Mesenteric fat pad (tissue), 1 donor: ENCODE results near the gene BRSK1. TPM values are rescaled to one million over a fixed set of nuclear protein-coding genes. Genes with fewer than 3 reads are reported as not detected.
A peak's percentile ranks its signal among the peaks of the same experiment; 100 is the strongest.

Source experiments
- DNase-seq: peaks from one replicate; pipeline ENCODE4 v3.0.0-alpha.2; 2020; ENCODE audit warnings: low spot score
- total RNA-seq: library from RNA; stranded (reverse); fragmentation: NEBNext Ultra II Directional; extraction: Animal tissue kit (Norgen Biotek cat#: 25700); gene quantifications from one replicate; pipeline ENCODE4 v1.2.1, GENCODE V29; 2021
- donor health status: DM: yes; HTN: yes; CAD: no.

The BRSK1 gene
- total RNA-seq, 1 donor from 2014 or later = 1.2 TPM

DNA sequence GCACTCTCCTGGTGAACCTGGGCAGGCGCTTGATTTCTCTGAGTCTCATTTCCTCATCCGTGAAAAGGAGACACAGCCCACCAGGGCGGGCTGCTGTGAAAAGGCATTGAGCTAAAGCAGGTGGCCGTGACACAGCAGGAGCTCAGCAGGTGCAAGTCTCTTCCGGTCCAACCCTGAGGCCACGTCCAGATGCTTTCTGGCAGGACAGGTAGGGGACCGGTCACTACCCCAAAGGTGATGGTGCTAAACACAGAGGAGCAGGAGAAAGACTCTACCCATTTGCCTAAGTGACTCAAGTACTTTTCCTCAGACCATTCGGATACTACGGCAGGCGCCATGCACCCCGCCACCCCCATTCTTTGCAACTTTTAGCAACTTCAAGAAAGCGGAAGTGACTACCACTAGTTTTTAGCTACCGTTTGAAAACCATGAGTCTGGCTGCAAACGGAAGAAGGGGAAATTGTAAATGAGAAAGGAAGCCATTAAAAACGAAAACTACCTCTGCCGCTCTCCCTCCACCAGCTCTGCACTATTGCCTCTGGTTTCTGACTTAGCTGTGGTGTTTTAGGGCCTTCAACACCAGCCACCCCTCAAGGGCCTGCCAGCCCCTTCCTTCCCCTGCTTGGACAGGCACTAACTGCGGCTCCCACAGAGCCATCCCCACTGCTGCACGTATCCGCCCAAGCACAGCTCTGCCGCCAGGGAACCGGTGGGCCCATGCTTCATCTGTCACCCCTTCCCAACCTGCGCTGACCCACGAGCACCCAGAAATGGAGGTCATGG lies 29.8 kb upstream of the BRSK1 start:
- DNase-seq = no peak

DNA sequence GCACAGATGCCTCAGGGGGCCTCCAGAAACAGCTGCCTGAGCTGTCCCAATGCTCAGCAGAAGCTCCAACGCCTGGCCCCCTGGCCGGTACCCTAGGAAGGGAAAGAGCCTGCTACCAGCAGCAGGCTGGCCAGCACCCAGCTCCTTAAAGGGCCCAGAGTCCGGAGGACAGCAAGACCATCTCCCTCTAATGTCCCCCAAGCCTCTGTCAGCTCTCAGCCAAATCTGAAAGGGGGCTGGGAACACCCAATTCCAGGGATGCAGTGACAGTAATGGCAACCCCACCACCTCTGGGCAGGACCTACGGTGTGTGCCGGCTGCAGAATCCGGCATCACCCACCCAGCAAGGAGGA lies 29.2 kb upstream of the BRSK1 start:
- DNase-seq = no peak

DNA sequence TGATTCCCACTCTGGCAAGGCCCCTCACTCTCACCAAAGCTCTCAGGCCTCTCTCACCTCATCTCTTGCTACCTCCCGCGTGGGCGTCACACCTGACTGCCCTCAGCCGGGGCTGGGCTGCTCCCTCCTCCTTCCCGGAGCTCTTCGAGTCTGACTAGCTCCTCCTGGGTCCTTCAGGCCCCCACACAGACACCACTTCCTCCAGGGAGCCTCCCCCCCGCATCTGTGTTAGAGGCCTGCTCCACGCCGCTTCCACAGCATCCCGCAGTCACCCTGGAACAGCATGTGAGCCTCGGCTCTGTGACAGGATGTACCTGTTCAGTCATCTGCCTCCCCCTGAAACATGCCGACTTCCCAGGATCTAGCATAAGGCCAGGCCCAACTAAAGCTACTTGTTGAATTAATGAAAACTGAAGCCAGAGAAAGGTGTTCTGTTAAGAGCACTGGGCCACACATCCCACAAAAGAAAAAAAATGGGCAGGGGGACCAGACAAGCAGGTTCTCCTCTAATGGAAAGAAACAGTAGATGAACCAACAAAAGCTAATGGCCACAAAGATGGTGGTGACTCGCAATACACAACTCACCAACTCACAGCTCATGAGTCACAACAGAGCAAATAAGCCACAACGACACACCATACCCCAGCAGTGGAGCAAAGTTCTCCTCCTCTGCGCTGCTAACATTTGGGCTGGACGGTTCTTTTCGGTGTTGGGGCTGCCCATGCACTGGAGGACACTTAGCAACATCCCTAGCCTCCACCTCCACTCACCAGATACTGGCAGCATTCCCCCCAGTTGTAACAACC lies 28.0 kb upstream of the BRSK1 start:
- DNase-seq = no peak

DNA sequence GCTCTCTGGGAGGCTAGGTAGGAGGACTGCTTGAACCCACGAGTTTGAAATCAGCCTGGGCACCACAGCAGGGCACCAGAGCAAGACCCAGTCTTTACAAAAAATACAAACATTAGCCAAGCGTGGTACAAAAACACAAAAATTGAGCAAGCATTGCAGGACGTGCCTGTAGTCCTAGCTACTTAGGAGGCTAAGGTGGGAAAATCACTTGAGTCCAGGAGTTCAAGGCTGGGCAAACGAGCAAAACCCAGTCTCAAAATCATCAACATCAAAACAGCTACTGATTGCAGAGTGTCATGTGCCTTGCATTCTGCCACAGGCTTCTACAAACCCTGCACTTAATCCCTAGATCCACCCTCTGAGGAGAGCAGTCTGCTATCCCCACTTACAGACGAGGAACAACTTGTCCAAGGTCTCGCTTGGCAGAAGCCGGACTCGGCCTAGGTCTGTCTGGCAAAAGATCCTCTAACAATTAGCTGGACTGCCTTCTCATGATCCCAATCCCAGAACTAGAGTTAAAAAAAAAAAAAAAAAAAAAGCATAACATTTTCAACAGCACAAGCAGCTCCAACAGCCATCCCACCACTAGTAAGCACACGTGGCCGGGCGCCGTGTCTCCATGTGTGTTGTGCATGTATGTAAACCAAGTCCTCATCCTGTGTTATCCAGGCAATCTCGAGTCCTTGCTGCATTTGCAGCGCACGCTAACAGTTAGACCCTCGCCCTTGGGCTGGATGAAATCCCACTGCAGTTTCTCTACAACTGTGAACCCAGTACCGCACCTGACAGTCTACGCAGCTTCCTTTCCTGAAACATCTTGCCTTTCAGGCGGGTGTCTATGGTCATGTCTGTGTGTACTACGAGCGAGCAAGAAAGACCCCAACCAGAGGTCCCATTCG lies 27.0 kb upstream of the BRSK1 start:
- DNase-seq = no peak

DNA sequence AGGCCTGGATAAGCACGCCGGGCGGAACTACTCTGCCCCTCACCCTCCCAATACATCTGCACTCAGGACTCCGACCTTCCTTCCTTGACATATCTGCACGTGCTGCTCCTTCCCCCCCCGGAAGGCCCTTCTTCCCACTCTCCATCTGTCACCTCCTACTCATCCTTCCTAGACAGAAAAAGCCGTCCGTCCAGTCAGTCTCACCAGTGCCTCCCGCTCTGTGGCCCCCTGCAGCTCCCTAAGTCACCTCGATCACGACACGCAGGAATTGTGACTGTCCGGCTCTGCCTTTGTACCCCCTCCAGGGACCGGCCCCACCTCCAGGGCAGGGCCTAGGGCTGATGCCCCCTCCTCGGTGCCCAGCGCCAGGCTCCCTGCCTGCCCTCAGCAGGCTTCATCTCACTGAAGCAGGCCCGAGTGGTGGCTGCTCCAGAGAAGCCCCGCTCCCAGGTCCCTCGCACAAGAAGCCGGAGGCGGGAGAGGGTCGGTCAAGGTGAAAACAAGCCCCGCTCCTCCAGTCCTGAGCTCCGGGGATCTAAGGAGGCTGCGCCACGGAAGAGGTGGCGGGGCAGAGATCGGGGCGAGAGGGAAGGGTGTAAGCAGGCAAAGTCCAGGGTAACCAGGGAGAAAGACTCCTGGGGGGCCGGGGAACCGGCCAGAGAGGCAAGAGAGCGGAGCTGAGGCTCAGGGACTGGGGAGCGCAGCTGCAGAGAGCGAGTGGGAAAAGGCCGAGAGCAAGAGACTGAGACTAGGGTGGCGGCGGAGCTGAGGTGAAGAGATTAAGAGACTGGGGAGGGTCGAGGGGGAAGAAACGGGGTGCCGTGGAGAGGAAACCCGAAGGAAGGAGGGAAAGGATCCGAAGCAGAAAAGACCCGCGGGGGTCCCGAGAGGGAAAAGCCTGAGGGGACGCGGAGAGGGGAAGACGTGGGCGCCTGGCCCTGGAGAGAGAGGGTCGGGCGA lies 26.1 kb upstream of the BRSK1 start:
- no peak for DNase-seq

DNA sequence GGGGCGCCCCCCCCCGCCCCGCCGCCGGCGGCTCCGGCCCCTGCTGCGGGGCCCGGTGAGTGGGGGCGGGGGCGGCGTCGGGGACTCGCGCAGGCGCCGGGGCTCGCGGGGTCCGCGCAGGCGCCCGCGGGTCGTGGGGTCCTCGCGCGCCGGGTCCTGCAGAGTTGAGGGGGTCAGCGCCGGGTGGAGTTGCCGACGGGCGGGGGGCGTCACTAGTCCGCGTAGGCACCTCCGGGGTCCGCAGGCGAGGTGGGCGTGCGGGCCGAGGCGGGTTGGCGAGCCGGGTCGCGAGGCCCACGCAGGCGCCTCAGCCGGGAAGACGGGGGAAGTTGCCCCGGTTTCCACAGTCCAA lies 25.3 kb upstream of the BRSK1 start:
- DNase-seq = no peak

DNA sequence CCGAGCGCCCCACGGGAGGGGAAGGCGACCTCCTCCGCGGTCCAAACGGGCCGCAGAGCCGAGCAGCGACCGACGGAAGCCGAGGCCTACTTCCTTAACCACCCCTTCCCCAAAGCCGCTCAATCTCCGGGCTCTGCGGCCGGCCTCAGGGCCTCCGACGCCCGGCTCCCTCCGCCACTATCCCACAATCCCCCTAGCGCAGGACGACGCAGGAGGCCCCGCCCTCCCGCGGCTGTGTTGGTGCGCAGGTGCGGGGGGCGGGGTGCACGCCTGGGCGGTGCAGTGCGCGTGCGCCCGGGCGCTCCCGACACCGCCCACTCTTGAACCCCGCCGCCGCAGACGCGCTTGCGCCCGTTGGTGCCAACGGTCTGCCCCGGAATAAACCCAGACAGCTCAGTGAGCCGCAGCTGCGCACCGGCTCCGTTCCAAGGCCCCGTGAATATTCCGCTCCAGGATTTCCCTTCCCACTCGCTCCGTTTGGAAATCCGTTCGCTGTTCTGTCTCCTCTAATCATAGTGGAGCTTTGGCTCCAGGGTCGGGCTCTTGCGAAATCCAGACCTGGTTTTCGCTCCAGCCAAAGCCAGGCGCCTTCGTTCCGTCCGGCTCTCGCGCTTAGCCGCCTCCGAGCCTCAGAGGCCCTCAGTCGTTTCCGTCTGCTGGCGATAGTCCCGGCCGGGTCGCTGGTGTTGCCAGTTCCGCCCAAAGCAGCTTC lies 24.8 kb upstream of the BRSK1 start, which contains the start of gene PPP6R1:
Gene PPP6R1 (minus strand): TSS at position 190 of the 712 bp plus-strand sequence. CDS start 11,914 bp downstream, outside the sequence.
- DNase-seq = peak; percentile 98

DNA sequence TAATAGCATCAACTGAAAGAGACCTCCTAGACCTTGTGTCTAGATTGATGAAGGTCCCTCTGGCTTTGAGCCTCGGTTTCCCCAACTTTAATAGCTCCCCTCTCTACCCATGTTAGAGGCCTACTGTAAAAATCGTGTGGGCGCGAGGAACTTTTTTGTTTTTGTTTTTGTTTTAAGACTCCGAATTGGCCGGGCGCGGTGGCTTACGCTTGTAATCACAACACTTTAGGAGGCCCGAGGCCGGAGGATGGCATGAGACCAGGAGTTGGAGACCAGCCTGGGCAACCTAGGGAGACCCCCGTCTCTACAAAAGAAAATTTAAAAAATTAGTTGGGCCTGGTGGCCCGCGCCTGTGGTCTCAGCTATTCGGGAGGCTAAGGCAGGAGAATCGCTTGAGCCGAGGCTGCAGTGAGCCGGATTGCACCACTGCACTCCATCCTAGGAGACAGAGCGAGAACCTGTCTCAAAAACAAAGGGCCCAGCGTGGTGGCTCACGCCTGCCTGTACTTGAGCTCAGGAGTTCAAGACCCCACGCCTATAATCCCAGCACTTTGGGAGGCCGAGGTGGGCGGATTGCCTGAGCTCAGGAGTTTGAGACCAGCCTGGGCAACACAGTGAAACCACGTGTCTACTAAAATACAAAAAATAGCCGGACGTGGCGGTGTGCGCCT lies 24.1 kb upstream of the BRSK1 start:
- no peak for DNase-seq

DNA sequence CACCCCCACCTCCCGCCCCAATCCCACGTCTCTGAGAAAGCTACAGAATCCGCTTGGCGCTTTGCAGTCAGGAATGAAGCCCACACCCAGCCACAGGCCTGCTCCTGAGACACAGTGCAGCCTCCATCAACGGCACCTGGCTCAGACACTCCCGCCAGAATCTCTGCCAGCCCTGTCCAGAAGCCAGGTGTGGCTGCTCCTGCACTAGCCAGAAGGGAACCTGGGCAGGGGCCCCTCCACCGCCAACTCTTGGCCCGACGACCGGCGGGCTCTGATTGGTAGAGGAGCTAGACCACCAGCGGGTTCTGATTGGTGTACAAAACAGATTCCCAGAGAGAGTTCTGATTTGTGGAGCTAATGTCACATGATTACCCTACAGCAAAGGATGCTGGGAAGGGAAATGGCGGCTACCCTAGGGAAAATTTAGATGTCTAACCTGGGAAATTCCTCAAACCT lies 22.1 kb upstream of the BRSK1 start:
- DNase-seq = no peak

DNA sequence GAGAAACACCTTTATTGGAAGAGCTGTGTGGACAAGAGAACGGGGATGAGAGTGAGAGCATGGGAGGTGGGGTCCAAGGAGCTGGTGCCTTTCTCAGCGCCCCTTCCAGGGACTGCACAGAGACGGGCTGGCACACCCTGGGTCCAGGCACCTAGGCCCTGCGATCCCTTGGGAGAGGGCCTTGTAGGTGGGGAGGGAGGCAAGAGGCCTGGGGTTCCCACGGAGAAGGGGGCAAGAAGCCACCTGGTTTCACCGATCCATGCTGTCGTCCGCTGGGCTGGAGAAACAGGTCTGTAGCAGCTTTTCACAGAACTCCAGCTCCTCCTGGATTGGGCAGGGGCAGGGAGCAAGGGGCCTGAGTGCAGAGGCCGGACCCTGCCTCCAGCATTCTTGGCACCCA lies 21.4 kb upstream of the BRSK1 start:
- DNase-seq = no peak

DNA sequence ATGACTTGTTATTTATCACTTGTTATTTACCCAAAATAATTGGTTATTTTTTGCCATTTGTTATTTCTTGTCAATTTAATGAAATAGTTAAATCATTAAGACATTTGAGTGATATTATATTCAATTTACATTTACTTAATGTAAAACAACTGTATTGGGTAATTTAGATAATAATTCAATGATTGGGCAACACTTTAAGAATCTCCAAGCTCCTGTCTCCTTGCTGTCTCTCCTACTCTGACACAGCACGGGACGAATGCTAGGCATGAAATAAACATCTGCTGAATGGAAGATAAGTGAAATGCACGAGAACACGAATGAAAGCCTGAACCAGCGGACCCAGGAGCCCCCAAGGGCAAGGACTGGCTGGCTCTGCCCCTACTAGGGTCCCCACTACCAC lies 19.3 kb upstream of the BRSK1 start:
- no peak for DNase-seq

DNA sequence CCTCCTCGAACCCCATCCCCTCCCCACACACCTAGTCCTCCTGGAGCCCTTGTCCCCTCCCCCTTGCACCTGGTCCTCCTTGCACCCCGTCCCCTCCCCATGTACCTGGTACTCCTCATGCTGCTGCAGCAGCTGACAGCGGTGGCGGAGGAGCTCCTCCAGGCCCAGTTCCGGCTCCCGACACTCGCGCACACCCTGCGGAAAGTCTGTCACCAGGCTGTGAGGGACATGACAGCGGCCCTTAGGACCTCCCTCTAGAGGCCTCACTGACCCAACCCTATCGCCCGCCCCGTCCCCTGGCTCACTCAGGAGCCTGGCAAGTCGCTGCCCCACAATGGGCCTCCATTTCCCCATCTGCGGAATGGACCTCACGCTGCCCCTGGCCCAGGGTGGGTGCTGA lies 18.6 kb upstream of the BRSK1 start:
- no peak for DNase-seq

DNA sequence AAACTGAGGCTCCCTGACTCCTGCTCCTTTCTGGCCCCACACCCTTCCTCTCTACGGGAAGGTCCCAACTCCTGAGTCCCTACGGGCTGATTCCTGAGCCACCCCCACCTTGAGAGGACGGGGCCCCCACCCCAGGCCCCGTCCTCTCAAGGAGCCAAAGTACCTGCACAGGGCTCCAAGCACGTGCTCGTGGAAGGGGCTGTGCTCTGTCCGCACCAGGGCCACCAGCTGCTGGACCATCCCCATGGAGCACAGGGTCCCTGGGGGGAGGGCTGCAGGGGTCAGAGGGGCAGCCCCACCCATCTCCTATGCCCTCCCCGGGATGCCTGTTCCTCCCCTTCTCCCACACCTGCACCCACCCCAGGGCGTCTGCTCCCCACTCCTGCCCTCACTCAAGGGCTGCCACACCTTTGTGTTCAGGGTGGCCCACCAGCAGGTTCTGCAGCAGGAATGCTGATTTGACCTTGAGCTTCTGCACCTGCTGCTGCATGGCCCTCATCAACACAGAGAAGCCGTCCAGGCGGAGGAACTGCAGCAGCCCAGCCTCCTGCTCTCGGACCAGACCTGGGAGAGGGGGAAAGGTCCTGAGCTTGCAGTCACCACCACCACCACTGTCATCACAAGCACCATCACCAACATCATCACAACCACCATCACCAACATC lies 17.9 kb upstream of the BRSK1 start:
- no peak for DNase-seq

DNA sequence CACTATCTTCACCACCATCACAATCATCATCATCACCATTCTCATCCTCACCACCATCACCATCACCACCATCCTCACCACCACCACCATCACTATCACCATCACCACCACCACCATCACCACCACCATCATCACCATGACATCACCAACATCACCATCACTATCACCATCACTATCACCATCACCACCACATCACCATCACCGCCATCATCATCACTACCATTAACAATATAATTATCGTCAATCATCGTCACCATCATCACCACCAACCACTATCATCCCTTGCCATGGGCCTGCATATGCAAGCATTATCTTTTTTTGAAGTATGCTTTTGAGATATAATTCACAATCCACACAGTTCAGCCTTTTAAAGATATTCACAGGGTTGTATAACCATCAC lies 17.4 kb upstream of the BRSK1 start:
- DNase-seq = no peak

DNA sequence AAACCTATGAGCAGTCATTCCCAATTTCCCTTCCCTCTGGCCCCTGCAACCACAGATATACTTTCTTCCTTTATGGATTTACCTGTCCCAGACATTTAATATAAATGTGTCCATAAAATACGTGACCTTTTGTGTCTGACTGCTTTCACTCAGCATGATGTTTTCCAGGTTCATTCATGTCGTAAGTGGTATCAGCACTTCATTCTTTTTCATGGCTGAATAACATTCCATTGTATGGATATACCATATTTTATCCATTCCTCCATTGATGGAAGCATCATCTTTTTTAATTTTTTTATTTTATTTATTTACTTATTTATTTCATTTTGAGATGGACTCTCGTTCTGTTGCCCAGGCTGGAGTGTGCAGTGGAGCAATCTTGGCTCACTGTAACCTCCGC lies 17.0 kb upstream of the BRSK1 start:
- DNase-seq = no peak

DNA sequence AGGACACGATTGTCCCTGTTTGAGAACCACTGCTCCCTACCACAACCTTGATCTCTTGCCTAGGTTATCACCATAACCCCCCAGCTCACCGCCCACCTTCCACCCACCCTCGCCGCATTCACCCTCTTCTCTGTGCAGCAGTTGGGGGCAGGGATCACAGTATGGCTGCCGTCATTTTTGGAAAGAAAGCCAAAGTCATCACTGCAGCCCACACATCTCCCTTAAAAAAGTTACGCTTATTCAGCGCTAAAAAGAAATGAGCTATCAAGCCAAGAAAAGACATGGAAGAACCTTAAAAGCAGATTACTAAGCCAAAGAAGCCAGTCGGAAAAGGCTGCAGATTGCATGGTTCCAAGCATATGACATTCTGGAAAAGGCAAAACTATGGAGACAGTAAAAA lies 14.5 kb upstream of the BRSK1 start:
- no peak for DNase-seq

DNA sequence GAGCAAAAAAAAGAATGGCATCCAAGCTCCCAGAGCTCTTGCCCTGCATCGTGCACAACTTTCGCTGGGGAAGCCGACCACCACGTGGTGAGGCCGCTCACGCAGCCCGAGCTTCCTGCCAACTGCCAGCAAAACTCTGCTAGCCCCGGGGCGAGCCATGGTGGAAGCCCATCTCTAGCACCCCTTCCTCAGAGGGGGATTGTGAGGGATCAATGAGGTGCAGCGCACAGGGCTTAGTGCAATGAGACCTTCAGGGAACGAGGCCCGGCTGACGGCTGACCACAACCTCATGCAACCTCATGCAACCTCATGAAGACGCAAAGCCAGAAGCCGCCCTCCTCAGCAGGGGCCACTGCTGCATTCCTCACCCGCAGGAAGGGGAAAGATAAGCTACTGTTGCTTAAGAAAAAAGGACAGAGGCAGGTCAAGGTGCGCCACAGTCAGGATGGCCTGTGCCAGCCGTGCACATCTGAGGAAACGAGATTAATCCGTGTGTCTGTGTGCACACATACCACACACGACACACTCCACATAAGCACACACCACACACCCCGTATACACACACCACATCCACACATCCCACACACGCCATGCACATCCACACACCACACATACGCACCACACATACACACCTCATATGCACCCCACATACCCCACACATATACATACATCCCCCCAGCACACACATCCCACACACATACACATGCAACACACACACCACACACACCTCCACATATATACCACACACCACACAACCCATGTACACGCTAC lies 13.4 kb upstream of the BRSK1 start:
- no peak for DNase-seq

DNA sequence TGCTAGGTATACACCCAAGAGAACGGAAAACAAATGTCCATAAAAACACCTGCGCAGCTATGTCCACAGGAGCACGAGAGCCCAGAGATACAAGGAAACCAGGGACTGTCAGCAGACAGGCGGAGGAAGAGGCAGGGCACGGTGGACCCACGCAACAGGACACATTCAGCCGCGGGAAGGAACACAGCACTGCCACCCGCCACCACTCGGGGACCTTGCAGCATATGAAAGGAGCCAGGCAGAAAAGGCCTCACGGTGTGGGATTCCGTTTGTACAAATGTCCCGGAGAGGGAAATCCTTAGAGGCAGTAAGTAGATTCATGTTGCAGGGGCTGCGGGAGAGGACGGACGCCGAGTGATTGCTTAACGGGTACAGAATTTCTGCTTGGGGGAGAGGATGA lies 11.7 kb upstream of the BRSK1 start:
- no peak for DNase-seq
